Measurements from ENCODE around the gene MRPL43. TPM values are rescaled to one million over a fixed set of nuclear protein-coding genes. Genes with fewer than 3 reads are reported as not detected.
A peak's percentile ranks its signal among the peaks of the same experiment; 100 is the strongest.

MRPL43 gene
- total and polyA plus RNA-seq, 9 of the 15 experiments (the other 6 are each of a cell fraction or from before 2014, with no cell fraction given) = 15.1 to 63.7 (median 37.2) TPM

GRCh38 chr10:100999742-101000126, 12.4 kb upstream of the MRPL43 start, which contains the start of gene LZTS2 (continued):
- TF ChIP-seq CTCFL (IDR thresholded peaks at IDR 0.05; ENCODE audit: borderline replicate concordance, insufficient read depth, low read depth, low read length, poor library complexity, severe bottlenecking) (no peak), RAD51 (IDR thresholded peaks at IDR 0.05; ENCODE audit: borderline replicate concordance, low read depth) (no peak), PYGO2 (tag; IDR thresholded peaks at IDR 0.05) (no peak), CREM (IDR thresholded peaks at IDR 0.05; ENCODE audit: low read depth) (no peak), ZBTB7A (IDR thresholded peaks at IDR 0.05; ENCODE audit: borderline replicate concordance, control insufficient read depth, low read depth, low read length) (peak; percentile 88; the same call in 1 of the 2 replicates), MAZ (CRISPR knock-in tag; conservative IDR thresholded peaks at IDR 0.05 in 1 of 2, IDR thresholded peaks at IDR 0.05 in 1 of 2) (no peak), HDGF (IDR thresholded peaks at IDR 0.05) (no peak), TCF7 (IDR thresholded peaks at IDR 0.05; ENCODE audit: borderline replicate concordance) (no peak)
